CD4-positive, alpha-beta T cell (primary cell): ENCODE measurements around the gene C21orf58. TPM values are rescaled to one million over a fixed set of nuclear protein-coding genes. Genes with fewer than 3 reads are reported as not detected.

Experiments used
- ATAC-seq: fragments of 200-7000 bp; cut with Tn5 transposase; one replicate; pipeline ENCODE4 v1.10.0; 2022; ENCODE audit warnings: mild to moderate bottlenecking; ENCODE audit not compliant: poor library complexity
- CTCF ChIA-PET: fragments of 350-600 bp; sonication (Branson Sonifier 250); formaldehyde crosslinking; loops from one replicate; lab custom pipeline; 2021; ENCODE audit warnings: antibody characterized with exemption, inconsistent platforms; lab: Charles Lee
- POLR2A ChIA-PET: fragments of 350-600 bp; sonication (Branson Sonifier 250); formaldehyde crosslinking; loops from one replicate; lab custom pipeline; 2021; ENCODE audit warnings: antibody characterized with exemption, inconsistent platforms; lab: Charles Lee
- DNase-seq, 14 experiments: peaks; one replicate each; pipeline ENCODE4 v3.0.0-alpha.2; 2013 to 2020; ENCODE audit warnings: mixed read lengths in 2 of 14
- H3K27ac ChIP-seq, 2 donors: one replicate each; pipeline versions ENCODE4 v1.5.1 to v1.7.0; 2013; ENCODE audit warnings: low read length in 2 of 2, low read depth in 1 of 2, mild to moderate bottlenecking in 1 of 2
- H3K27me3 ChIP-seq, 2 experiments: 1 replicate in 1 of 2; 2 replicates in 1 of 2; pipeline versions ENCODE4 v1.6.1 to v1.7.0; 2013; ENCODE audit warnings: low read length in 2 of 2, control low read depth in 1 of 2, mild to moderate bottlenecking in 1 of 2, moderate library complexity in 1 of 2; ENCODE audit not compliant: insufficient read depth in 2 of 2, control insufficient read depth in 1 of 2
- H3K36me3 ChIP-seq: one replicate; pipeline ENCODE4 v1.6.1; 2013; ENCODE audit warnings: low read length, control low read depth; ENCODE audit not compliant: insufficient read depth
- H3K4me1 ChIP-seq: one replicate; pipeline ENCODE4 v1.6.1; 2013; ENCODE audit warnings: low read length, control low read depth; ENCODE audit not compliant: insufficient read depth
- H3K4me3 ChIP-seq: one replicate; pipeline ENCODE4 v1.5.1; 2013; ENCODE audit warnings: mild to moderate bottlenecking, low read length, moderate library complexity
- H3K9me3 ChIP-seq, 2 experiments: 1 replicate in 1 of 2; 2 replicates in 1 of 2; pipeline versions ENCODE4 v1.6.1 to v1.7.0; 2013; ENCODE audit warnings: low read length in 2 of 2, mild to moderate bottlenecking in 2 of 2, control low read depth in 1 of 2, moderate library complexity in 1 of 2; ENCODE audit not compliant: control insufficient read depth in 1 of 2, insufficient read depth in 1 of 2
- H3K27ac Mint-ChIP-seq: one replicate; pipeline ENCODE4 v1.8.0; 2020; ENCODE audit warnings: mixed read lengths
- H3K27me3 Mint-ChIP-seq: one replicate; pipeline ENCODE4 v1.8.0; 2021; ENCODE audit warnings: mixed read lengths
- H3K36me3 Mint-ChIP-seq: one replicate; pipeline ENCODE4 v1.8.0; 2021; ENCODE audit warnings: low read depth, mixed read lengths
- H3K4me1 Mint-ChIP-seq: one replicate; pipeline ENCODE4 v1.8.0; 2021; ENCODE audit warnings: low read depth, mixed read lengths
- H3K4me3 Mint-ChIP-seq: one replicate; pipeline ENCODE4 v1.8.0; 2020; ENCODE audit warnings: mild to moderate bottlenecking, mixed read lengths
- H3K9me3 Mint-ChIP-seq: one replicate; pipeline ENCODE4 v1.8.0; 2020; ENCODE audit warnings: mixed read lengths
- intact Hi-C, 2 experiments: fragments of 100-400 bp; cut with DNase I in 1 of 2; cut with micrococcal nuclease in 1 of 2; formaldehyde crosslinking; loops; one replicate each; pipeline versions ENCODE4 v1.15.1 to v1.9.0; 2023 to 2025; cut with DNase I, micrococcal nuclease
- total RNA-seq, 174 experiments: library from RNA in 2 of 174; stranded (reverse) in 2 of 174; gene quantifications; one replicate each; pipeline ENCODE4 v1.2.3 and lab custom pipeline; 2021 to 2026
- TF ChIP-seq, protein P1 (sequence below): fragments of 200-600 bp; IDR thresholded peaks from one replicate; pipeline ENCODE4 v1.8.0; 2022; ENCODE audit warnings: antibody characterized with exemption, mild to moderate bottlenecking

C21orf58 gene
- total RNA-seq, 2 experiments from 2014 or later = 2.0 to 2.8 TPM

DNA sequence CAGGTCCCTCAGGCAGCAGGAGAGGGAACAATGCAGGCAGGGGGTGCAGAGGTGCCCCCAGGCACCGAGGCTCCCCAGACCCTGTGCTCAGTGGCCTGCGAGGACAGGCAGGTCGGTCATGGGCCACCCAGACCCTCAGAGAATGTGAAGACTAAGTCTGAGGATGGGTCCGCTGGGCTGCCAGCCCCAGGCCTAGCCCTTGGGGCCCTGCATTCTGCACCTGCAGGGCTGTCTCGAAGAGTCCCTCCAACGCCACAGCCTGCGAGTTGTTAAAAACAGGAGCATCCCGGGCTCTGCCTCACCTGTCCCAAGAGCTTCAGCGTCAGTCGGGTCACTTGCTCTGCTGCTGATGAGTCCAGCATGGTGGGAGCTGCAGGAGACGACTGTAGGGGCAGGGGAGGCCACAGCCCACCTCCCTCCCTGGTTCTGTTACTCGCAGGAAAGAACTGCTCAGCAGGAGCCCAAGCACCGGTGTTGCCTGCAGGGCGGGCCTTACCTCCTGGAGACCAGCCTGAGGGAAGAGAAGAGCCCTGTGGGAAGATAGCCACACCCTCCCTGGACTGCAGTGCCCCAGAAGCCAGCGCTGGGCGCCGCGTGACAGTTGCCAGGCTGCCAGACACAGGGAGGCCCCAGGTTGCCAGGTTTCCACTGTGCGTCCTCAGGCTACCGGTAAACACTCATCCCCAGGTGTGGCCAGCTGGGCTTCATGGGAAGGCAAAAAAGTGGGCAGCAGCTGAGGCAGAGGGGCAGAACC is 5.8 kb downstream of the C21orf58 start:
- intact Hi-C loops = no loop called here
- TF ChIP-seq, protein P1, sequence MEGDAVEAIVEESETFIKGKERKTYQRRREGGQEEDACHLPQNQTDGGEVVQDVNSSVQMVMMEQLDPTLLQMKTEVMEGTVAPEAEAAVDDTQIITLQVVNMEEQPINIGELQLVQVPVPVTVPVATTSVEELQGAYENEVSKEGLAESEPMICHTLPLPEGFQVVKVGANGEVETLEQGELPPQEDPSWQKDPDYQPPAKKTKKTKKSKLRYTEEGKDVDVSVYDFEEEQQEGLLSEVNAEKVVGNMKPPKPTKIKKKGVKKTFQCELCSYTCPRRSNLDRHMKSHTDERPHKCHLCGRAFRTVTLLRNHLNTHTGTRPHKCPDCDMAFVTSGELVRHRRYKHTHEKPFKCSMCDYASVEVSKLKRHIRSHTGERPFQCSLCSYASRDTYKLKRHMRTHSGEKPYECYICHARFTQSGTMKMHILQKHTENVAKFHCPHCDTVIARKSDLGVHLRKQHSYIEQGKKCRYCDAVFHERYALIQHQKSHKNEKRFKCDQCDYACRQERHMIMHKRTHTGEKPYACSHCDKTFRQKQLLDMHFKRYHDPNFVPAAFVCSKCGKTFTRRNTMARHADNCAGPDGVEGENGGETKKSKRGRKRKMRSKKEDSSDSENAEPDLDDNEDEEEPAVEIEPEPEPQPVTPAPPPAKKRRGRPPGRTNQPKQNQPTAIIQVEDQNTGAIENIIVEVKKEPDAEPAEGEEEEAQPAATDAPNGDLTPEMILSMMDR = no peak
- peaks cover 20% of the 10 kb centered on the region for H3K4me1 Mint-ChIP-seq
- no peak for ATAC-seq
- H3K4me3 Mint-ChIP-seq = no peak overlapping the region
- no peak overlapping the region for H3K27ac Mint-ChIP-seq
- no peak overlapping the region for H3K4me3 ChIP-seq
- ChIA-PET CTCF (no interaction called here), POLR2A (no interaction called here)
- no peaks in the 10 kb centered on the region for H3K27me3 Mint-ChIP-seq
- no peaks in the 10 kb centered on the region for H3K27me3 ChIP-seq
- H3K27ac ChIP-seq = no peak overlapping the region
- no peaks in the 10 kb centered on the region for H3K36me3 ChIP-seq
- peaks cover 14% of the 10 kb centered on the region for H3K4me1 ChIP-seq
- H3K9me3 ChIP-seq = no peaks in the 10 kb centered on the region
- H3K9me3 Mint-ChIP-seq = no peaks in the 10 kb centered on the region
- no peaks in the 10 kb centered on the region for H3K36me3 Mint-ChIP-seq
- no peak for DNase-seq

DNA sequence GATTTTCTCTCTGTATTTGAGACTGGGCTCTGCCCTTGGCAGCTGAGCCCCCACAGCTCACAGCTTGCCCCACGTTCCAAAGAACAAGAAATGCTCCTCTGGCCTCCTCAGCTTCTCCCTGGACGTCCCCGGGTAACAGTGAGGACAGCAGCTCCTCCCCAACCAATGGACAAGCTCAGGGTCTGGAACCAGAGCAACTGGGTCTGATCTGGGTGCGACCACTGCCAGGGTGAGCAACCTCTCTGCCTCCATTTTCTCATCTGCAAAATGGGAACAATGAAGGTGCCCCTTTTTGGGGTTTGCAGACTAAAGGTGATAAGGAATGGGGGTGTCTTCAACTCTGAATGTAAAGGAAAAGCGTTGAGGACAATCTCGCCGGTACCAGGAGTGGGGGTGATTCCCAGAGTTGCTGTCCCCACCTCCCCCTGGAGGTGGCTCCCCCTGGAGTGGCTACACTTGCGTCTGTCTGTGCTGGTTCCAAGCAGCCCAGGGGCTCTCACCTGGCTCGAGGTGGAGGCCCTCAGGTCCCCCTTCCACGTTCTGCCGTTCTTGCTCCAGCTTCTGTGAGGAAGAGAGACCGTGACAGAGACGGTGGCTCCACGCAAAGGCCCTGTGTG is 6.9 kb downstream of the C21orf58 start:
- POLR2A ChIA-PET = no interaction called here
- CTCF ChIA-PET = no interaction called here
- no peak for ATAC-seq

DNA sequence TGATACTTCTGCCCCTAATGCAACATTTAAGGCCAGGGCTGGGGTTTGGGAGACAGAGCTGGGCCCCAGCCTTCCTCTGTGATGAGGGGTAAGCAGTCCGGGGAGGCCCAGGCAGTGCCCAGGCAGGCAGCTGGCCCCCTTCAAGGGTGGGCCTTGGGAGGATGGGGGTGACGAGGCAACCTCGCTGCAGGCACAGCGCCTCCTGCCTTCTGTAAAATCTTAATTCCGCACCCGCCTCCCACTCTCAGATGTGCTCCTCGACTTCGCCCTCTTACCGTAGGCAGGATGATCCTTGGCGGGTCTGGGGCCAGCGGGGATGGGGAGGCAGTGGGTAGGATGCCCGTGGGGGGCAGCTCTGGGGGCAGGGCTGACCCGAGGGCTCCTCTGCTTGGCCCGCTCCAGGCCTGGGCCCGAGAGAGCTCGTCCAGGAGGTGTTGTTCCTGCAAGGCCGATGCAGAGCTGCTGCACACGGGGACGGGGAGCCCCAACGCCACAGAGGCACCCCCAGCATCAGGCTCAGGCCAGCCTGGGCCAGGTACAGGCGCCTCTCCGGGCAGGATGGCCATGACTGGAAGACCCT is 9.1 kb downstream of the C21orf58 start:
- H3K27me3 ChIP-seq = no peaks in the 10 kb centered on the region
- ChIA-PET CTCF (interaction anchor here (0.7 kb wide), 1 partner anchor 30 kb away, joined by 3 read pairs; no protein-coding TSS in a partner anchor), POLR2A (no interaction called here)
- no peak overlapping the region for H3K4me3 Mint-ChIP-seq
- H3K27ac ChIP-seq = no peak overlapping the region
- ATAC-seq (no peak), DNase-seq (no peak)
- no peaks in the 10 kb centered on the region for H3K4me1 Mint-ChIP-seq
- no peaks in the 10 kb centered on the region for H3K4me1 ChIP-seq
- TF ChIP-seq, protein P1 = no peak
- H3K9me3 ChIP-seq = peaks cover 0 to 3% of the 10 kb centered on the region in 2 experiments
- H3K27me3 Mint-ChIP-seq = no peaks in the 10 kb centered on the region
- no peak overlapping the region for H3K4me3 ChIP-seq
- H3K36me3 Mint-ChIP-seq = no peaks in the 10 kb centered on the region
- intact Hi-C loops = no loop called here
- H3K36me3 ChIP-seq = no peaks in the 10 kb centered on the region
- no peaks in the 10 kb centered on the region for H3K9me3 Mint-ChIP-seq
- no peak overlapping the region for H3K27ac Mint-ChIP-seq

More for the DNA sequence above, 6.9 kb downstream of the C21orf58 start:
- Histone ChIP-seq H3K36me3 (no peaks in the 10 kb centered on the region), H3K9me3 (no peaks in the 10 kb centered on the region), H3K4me1 (peaks cover 3% of the 10 kb centered on the region), H3K4me3 (no peak overlapping the region), H3K27ac (no peak overlapping the region), H3K27me3 (no peaks in the 10 kb centered on the region)
- Mint-ChIP-seq H3K27ac (no peak overlapping the region), H3K27me3 (no peaks in the 10 kb centered on the region), H3K9me3 (no peaks in the 10 kb centered on the region), H3K4me3 (no peak overlapping the region), H3K36me3 (no peaks in the 10 kb centered on the region), H3K4me1 (peaks cover 14% of the 10 kb centered on the region)
- no peak for DNase-seq
- intact Hi-C loops = no loop called here
- TF ChIP-seq, protein P1 = no peak
